ENCODE results near the gene AADAT.

DNA sequence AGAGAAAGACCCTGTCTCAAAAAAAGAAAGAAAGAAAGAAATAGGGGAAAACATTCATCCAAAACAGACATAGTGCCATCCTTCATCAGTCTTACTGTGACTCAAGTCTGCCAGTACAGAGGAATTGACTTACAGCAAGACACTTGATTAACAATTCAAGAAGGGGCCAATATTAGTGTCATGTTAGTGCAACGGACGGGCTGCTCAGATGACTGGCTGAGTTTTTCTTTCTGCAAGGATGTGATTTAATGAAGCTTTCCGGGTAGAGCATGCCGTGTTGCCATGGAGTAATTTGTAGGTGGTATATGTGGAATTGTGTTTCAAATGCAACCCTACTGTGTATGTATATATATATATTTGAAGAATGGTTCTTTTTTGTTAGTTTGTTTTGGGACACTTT lies 51.0 kb downstream of the AADAT start:
- TF ChIP-seq EZH2 (IDR thresholded peaks at IDR 0.05) = no peak
- no peak for TF ChIP-seq POLR2AphosphoS5 (IDR thresholded peaks at IDR 0.05; ENCODE audit: borderline replicate concordance, low read depth, low read length)
- no peak for TF ChIP-seq FOXP2 (optimal IDR thresholded peaks at IDR 0.05; ENCODE audit: control extremely low read depth, extremely low read length, insufficient read depth)
